ENCODE results near the gene VPS16. TPM values are rescaled to one million over a fixed set of nuclear protein-coding genes. Genes with fewer than 3 reads are reported as not detected.

The VPS16 gene
- total and polyA plus RNA-seq, 2 donors (not counting 1 experiment from before 2014, with no cell fraction given), result 63.0 to 68.2 TPM

- intact Hi-C loops (cut with micrococcal nuclease), result no loop called here
These were observed 61.7 kb downstream of the VPS16 start for GRCh38 chr20:2902291-2902690.

GRCh38 chr20:2902818-2903217, 62.3 kb downstream of the VPS16 start:
- Histone ChIP-seq H3K27ac (ENCODE audit: low read length in 2 of 2) (no peak overlapping the region), H3K79me2 (ENCODE audit: control insufficient read depth, insufficient read depth, low read length) (peaks cover 70% of the 10 kb centered on the region), H3K4me3 (ENCODE audit: control extremely low read depth in 1 of 5, extremely low read depth in 1 of 5, insufficient read depth in 1 of 5, low read depth in 2 of 5, low read length in 4 of 5) (no peak overlapping the region), H3K4me2 (replicated peaks; ENCODE audit: low read depth, low read length, poor library complexity, severe bottlenecking) (no peak overlapping the region), H4K20me1 (ENCODE audit: control insufficient read depth, insufficient read depth, low read length, poor library complexity, severe bottlenecking) (peaks cover 8% of the 10 kb centered on the region), H3K36me3 (replicated peaks in 1 of 2; ENCODE audit: control extremely low read depth in 1 of 2, control insufficient read depth in 1 of 2, extremely low read depth in 1 of 2, insufficient read depth in 2 of 2, low read length in 1 of 2) (peaks cover 0 to 5% of the 10 kb centered on the region in 2 experiments), H3K27me3 (replicated peaks in 1 of 4; ENCODE audit: control extremely low read depth in 1 of 4, control insufficient read depth in 3 of 4, insufficient read depth in 4 of 4, low read length in 3 of 4) (no peaks in the 10 kb centered on the region), H3K9me3 (ENCODE audit: control extremely low read depth in 1 of 3, control insufficient read depth in 2 of 3, insufficient read depth in 1 of 3, low read length in 2 of 3) (no peaks in the 10 kb centered on the region), H3K9ac (ENCODE audit: low read length) (no peak overlapping the region), H3K4me1 (ENCODE audit: control insufficient read depth in 2 of 2, insufficient read depth in 2 of 2, low read length in 2 of 2) (peaks cover 31 to 32% of the 10 kb centered on the region in 2 donors), H2AFZ (ENCODE audit: insufficient read depth, low read depth, low read length, poor library complexity, severe bottlenecking) (no peak overlapping the region)
- intact Hi-C loops (cut with micrococcal nuclease), result no loop called here
- no peaks in the 10 kb centered on the region for H3K27me3 Mint-ChIP-seq
- ChIA-PET POLR2A (no interaction called here), CTCF (no interaction called here)
- TF ChIP-seq EZH2 (IDR thresholded peaks at IDR 0.05; ENCODE audit: borderline replicate concordance, insufficient read depth, low read depth, low read length, poor library complexity, severe bottlenecking) (no peak), CTCF (IDR thresholded peaks at IDR 0.05) (no peak)
- no peak overlapping the region for H3K27ac Mint-ChIP-seq
- no peaks in the 10 kb centered on the region for H3K9me3 Mint-ChIP-seq (ENCODE audit: insufficient read depth)
- DNase-seq, result no peak
- no CpG with 5 or more reads among the region's 3 CpGs for WGBS (ENCODE audit: insufficient coverage)
- no peak overlapping the region for H3K4me3 Mint-ChIP-seq
- H3K4me1 Mint-ChIP-seq, result peaks cover 31% of the 10 kb centered on the region
- ATAC-seq (ENCODE audit: low read depth), result no peak

More at GRCh38 chr20:2902291-2902690, 61.7 kb downstream of the VPS16 start:
- TF ChIP-seq EZH2 (IDR thresholded peaks at IDR 0.05; ENCODE audit: borderline replicate concordance, insufficient read depth, low read depth, low read length, poor library complexity, severe bottlenecking) (no peak), CTCF (IDR thresholded peaks at IDR 0.05) (no peak)
- Histone ChIP-seq H3K27ac (ENCODE audit: low read length in 2 of 2) (no peak overlapping the region), H3K79me2 (ENCODE audit: control insufficient read depth, insufficient read depth, low read length) (peaks cover 76% of the 10 kb centered on the region), H4K20me1 (ENCODE audit: control insufficient read depth, insufficient read depth, low read length, poor library complexity, severe bottlenecking) (peaks cover 8% of the 10 kb centered on the region), H2AFZ (ENCODE audit: insufficient read depth, low read depth, low read length, poor library complexity, severe bottlenecking) (no peak overlapping the region), H3K9me3 (ENCODE audit: control extremely low read depth in 1 of 3, control insufficient read depth in 2 of 3, insufficient read depth in 1 of 3, low read length in 2 of 3) (no peaks in the 10 kb centered on the region), H3K36me3 (replicated peaks in 1 of 2; ENCODE audit: control extremely low read depth in 1 of 2, control insufficient read depth in 1 of 2, extremely low read depth in 1 of 2, insufficient read depth in 2 of 2, low read length in 1 of 2) (peaks cover 0 to 5% of the 10 kb centered on the region in 2 experiments), H3K4me2 (replicated peaks; ENCODE audit: low read depth, low read length, poor library complexity, severe bottlenecking) (no peak overlapping the region), H3K9ac (ENCODE audit: low read length) (no peak overlapping the region), H3K27me3 (replicated peaks in 1 of 4; ENCODE audit: control extremely low read depth in 1 of 4, control insufficient read depth in 3 of 4, insufficient read depth in 4 of 4, low read length in 3 of 4) (no peaks in the 10 kb centered on the region), H3K4me1 (ENCODE audit: control insufficient read depth in 2 of 2, insufficient read depth in 2 of 2, low read length in 2 of 2) (peaks cover 31 to 32% of the 10 kb centered on the region in 2 donors), H3K4me3 (ENCODE audit: control extremely low read depth in 1 of 5, extremely low read depth in 1 of 5, insufficient read depth in 1 of 5, low read depth in 2 of 5, low read length in 4 of 5) (no peak overlapping the region)
- no peak for DNase-seq
- no peaks in the 10 kb centered on the region for H3K9me3 Mint-ChIP-seq (ENCODE audit: insufficient read depth)
- WGBS (ENCODE audit: insufficient coverage), result no CpG with 5 or more reads among the region's 1 CpG
- peaks cover 31% of the 10 kb centered on the region for H3K4me1 Mint-ChIP-seq
- H3K4me3 Mint-ChIP-seq, result no peak overlapping the region
- no peak for ATAC-seq (ENCODE audit: low read depth)
- CTCF ChIA-PET, result no interaction called here
- no peak overlapping the region for H3K27ac Mint-ChIP-seq
- no peaks in the 10 kb centered on the region for H3K27me3 Mint-ChIP-seq
- POLR2A ChIA-PET, result no interaction called here
